ENCODE measurements around the gene KASH5. TPM values are rescaled to one million over a fixed set of nuclear protein-coding genes. Genes with fewer than 3 reads are reported as not detected.

KASH5 gene
- polyA plus RNA-seq, 1 donor, result not detected

DNA sequence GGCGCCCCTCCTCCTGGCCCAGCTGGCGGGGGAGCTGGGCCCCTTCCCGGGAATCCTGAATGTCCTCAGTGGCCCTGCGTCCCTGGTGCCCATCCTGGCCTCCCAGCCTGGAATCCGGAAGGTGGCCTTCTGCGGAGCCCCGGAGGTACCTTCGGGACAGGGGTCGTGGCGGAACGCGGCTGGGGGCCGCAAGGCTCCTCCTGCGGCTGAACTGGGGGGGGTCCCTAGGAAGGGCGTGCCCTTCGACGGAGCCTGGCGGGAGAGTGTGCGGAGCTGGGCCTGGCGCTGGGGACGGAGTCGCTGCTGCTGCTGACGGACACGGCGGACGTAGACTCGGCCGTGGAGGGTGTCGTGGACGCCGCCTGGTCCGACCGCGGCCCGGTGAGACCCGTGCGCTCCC lies 73.6 kb downstream of the KASH5 start:
- no peak overlapping the region for H3K27ac ChIP-seq (ENCODE audit: low read length)
- peaks cover 57% of the 10 kb centered on the region for H3K36me3 ChIP-seq (ENCODE audit: control insufficient read depth, insufficient read depth, low read length)
- H3K4me1 ChIP-seq (ENCODE audit: control insufficient read depth, insufficient read depth, low read length), result no peaks in the 10 kb centered on the region
- H3K9me3 ChIP-seq (ENCODE audit: control insufficient read depth, low read depth, low read length), result peaks cover 6% of the 10 kb centered on the region
- WGBS (ENCODE audit: insufficient coverage, low lambda C conversion rate), result no CpG with 5 or more reads among the region's 37 CpGs
- DNase-seq, result no peak
- no peaks in the 10 kb centered on the region for H3K27me3 ChIP-seq (ENCODE audit: control insufficient read depth, insufficient read depth, low read length)
- no peak overlapping the region for H3K4me3 ChIP-seq (ENCODE audit: low read length)

DNA sequence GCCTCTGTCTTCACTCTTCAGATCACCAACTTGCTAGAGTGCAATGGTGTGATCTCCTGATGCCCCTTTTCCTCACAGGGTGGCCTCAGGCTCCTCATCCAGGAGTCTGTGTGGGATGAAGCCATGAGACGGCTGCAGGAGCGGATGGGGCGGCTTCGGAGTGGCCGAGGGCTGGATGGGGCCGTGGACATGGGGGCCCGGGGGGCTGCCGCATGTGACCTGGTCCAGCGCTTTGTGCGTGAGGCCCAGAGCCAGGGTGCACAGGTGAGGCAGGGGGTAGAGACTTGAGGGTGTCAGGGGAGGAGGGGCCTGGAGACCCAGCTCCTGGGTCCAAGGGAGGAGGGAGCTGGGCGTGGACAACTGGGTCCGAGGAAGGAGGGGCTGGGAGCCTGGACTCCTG lies 74.4 kb downstream of the KASH5 start:
- Histone ChIP-seq H3K4me3 (ENCODE audit: low read length) (no peak overlapping the region), H3K27ac (ENCODE audit: low read length) (no peak overlapping the region), H3K36me3 (ENCODE audit: control insufficient read depth, insufficient read depth, low read length) (peaks cover 62% of the 10 kb centered on the region), H3K27me3 (ENCODE audit: control insufficient read depth, insufficient read depth, low read length) (no peaks in the 10 kb centered on the region), H3K4me1 (ENCODE audit: control insufficient read depth, insufficient read depth, low read length) (no peaks in the 10 kb centered on the region), H3K9me3 (ENCODE audit: control insufficient read depth, low read depth, low read length) (peaks cover 6% of the 10 kb centered on the region)
- DNase-seq, result no peak
- WGBS (ENCODE audit: insufficient coverage, low lambda C conversion rate), result 92% methylated on average over 2 of the region's 12 CpGs

DNA sequence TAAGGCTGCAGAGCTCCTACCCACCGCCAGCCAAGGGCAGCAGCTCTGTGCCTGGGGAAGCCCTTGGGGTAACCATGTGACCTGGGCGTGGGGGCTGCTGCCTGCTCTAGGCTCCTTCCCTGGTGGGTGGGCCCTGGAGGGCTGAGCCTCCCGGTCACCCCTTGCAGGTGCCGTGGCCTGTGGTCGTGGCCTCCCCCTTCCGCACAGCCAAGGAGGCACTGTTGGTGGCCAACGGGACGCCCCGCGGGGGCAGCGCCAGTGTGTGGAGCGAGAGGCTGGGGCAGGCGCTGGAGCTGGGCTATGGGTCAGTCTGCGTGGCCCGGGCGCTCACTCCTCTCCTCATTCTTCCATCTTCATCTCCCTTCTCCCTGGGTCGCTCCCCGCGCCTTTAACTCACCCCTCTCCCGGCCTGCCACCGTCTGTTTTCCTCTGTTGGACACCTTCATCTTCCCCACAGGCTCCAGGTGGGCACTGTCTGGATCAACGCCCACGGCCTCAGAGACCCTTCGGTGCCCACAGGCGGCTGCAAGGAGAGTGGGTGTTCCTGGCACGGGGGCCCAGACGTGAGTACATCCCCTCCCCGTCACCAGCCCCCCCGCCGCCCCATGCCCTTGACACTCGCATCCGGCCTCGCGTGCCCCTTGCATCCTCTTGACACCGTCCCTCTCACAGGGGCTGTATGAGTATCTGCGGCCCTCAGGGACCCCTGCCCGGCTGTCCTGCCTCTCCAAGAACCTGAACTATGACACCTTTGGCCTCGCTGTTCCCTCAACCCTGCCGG lies 76.1 kb downstream of the KASH5 start:
- Histone ChIP-seq H3K27me3 (ENCODE audit: control insufficient read depth, insufficient read depth, low read length) (no peaks in the 10 kb centered on the region), H3K4me1 (ENCODE audit: control insufficient read depth, insufficient read depth, low read length) (peaks cover 3% of the 10 kb centered on the region), H3K9me3 (ENCODE audit: control insufficient read depth, low read depth, low read length) (peaks cover 6% of the 10 kb centered on the region), H3K27ac (ENCODE audit: low read length) (no peak overlapping the region), H3K36me3 (ENCODE audit: control insufficient read depth, insufficient read depth, low read length) (peaks cover 67% of the 10 kb centered on the region), H3K4me3 (ENCODE audit: low read length) (no peak overlapping the region)
- DNase-seq, result no peak
- WGBS (ENCODE audit: insufficient coverage, low lambda C conversion rate), result no CpG with 5 or more reads among the region's 39 CpGs

DNA sequence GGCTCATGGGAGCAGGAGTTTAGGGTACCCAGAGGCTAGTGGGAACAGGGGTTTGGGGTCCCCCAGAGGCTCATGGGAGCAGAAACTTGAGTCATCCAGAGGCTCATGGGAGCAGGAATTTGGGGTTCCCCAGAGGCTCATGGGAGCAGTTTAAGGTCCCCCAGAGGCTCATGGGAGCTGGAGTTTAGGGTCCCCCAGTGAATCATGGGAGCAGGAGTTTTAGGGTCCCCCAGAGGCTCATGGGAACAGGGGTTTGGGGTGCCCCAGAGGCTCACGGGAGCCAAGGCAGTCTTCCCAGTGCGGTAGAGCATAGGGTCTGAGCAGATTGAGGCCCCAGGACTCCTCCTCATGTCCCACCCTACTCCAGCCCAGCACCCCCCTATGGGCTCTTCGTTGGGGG lies 77.3 kb downstream of the KASH5 start:
- WGBS (ENCODE audit: insufficient coverage, low lambda C conversion rate), result no CpG with 5 or more reads among the region's 3 CpGs
- H3K4me3 ChIP-seq (ENCODE audit: low read length), result no peak overlapping the region
- peaks cover 64% of the 10 kb centered on the region for H3K36me3 ChIP-seq (ENCODE audit: control insufficient read depth, insufficient read depth, low read length)
- no peak for DNase-seq
- no peak overlapping the region for H3K27ac ChIP-seq (ENCODE audit: low read length)
- peaks cover 6% of the 10 kb centered on the region for H3K9me3 ChIP-seq (ENCODE audit: control insufficient read depth, low read depth, low read length)
- H3K27me3 ChIP-seq (ENCODE audit: control insufficient read depth, insufficient read depth, low read length), result no peaks in the 10 kb centered on the region
- peaks cover 3% of the 10 kb centered on the region for H3K4me1 ChIP-seq (ENCODE audit: control insufficient read depth, insufficient read depth, low read length)

Other genes with a start within 250 kb of the KASH5 start
- gene HRC, start 232.9 kb upstream of the KASH5 start, polyA plus RNA-seq, result 1.8 TPM
- gene TRPM4, start 230.5 kb upstream of the KASH5 start, polyA plus RNA-seq, result 17.5 TPM
- gene SLC6A16, start 63.1 kb upstream of the KASH5 start, polyA plus RNA-seq, result 0.61 TPM
- gene CD37, start 52.8 kb upstream of the KASH5 start, polyA plus RNA-seq, result 5.9 TPM
- gene TEAD2, start 25.8 kb upstream of the KASH5 start, polyA plus RNA-seq, result 17.2 TPM
- gene DKKL1, start 24.4 kb upstream of the KASH5 start, polyA plus RNA-seq, result 0.91 TPM
- gene PTH2, start 35.2 kb downstream of the KASH5 start, polyA plus RNA-seq, result not detected
- gene GFY, start 37.1 kb downstream of the KASH5 start, polyA plus RNA-seq, result not detected
- 0.19 TPM for gene SLC17A7, start 53.3 kb downstream of the KASH5 start, polyA plus RNA-seq
- gene PIH1D1, start 63.6 kb downstream of the KASH5 start, polyA plus RNA-seq, result 80.8 TPM
- gene ALDH16A1, start 65.0 kb downstream of the KASH5 start, polyA plus RNA-seq, result 27.5 TPM
- gene FLT3LG, start 86.0 kb downstream of the KASH5 start, polyA plus RNA-seq, result 6.6 TPM
- 3,839 TPM for gene RPL13A, start 99.4 kb downstream of the KASH5 start, polyA plus RNA-seq
- gene RPS11, start 108.2 kb downstream of the KASH5 start, polyA plus RNA-seq, result 3,330 TPM
- gene FCGRT, start 124.4 kb downstream of the KASH5 start, polyA plus RNA-seq, result 510 TPM
- 59.7 TPM for gene RCN3, start 139.8 kb downstream of the KASH5 start, polyA plus RNA-seq
- 51.3 TPM for gene NOSIP, start 192.3 kb downstream of the KASH5 start, polyA plus RNA-seq
- 11.4 TPM for gene PRRG2, start 193.1 kb downstream of the KASH5 start, polyA plus RNA-seq
- 19.1 TPM for gene PRR12, start 202.9 kb downstream of the KASH5 start, polyA plus RNA-seq

All from large intestine (tissue), 3 donors.